Measurements from ENCODE around the gene ZNF700. TPM values are rescaled to one million over a fixed set of nuclear protein-coding genes. Genes with fewer than 3 reads are reported as not detected.
"Not testable (repeated sequence)": the region's sequence is repeated elsewhere in the genome, so short reads cannot be mapped to it uniquely, and the experiment has no call there.

ZNF700 gene
- total RNA-seq, 1 experiment from 2014 or later = 19.3 TPM

GRCh38 chr19:11925651-11926187, 812 bp downstream of the ZNF700 start:
- Histone ChIP-seq H3K4me3 (peak overlapping the region; percentile 99), H3K9me3 (peaks cover 45% of the 10 kb centered on the region), H3K36me3 (peaks cover 47% of the 10 kb centered on the region)
- not testable (repeated sequence) for H3K27me3 ChIP-seq, DNase-seq

- peaks cover 62% of the 10 kb centered on the region for H3K36me3 ChIP-seq
- no peaks in the 10 kb centered on the region for H3K27me3 ChIP-seq
- peaks cover 55% of the 10 kb centered on the region for H3K9me3 ChIP-seq
- no peak overlapping the region for H3K4me3 ChIP-seq
- DNase-seq = no peak
Measured at GRCh38 chr19:11927227-11927626, 2.3 kb downstream of the ZNF700 start.

- Histone ChIP-seq H3K27me3 (no peaks in the 10 kb centered on the region), H3K36me3 (peaks cover 91% of the 10 kb centered on the region), H3K4me3 (no peak overlapping the region), H3K9me3 (peaks cover 85% of the 10 kb centered on the region)
- no peak for DNase-seq
Measured at GRCh38 chr19:11931051-11931450, 6.1 kb downstream of the ZNF700 start.

- Histone ChIP-seq H3K9me3 (peaks cover 84% of the 10 kb centered on the region), H3K4me3 (no peak overlapping the region), H3K27me3 (no peaks in the 10 kb centered on the region), H3K36me3 (peaks cover 91% of the 10 kb centered on the region)
- DNase-seq = no peak
Measured at GRCh38 chr19:11931513-11931912, 6.6 kb downstream of the ZNF700 start.

- H3K27me3 ChIP-seq, DNase-seq, H3K4me3 ChIP-seq: not testable (repeated sequence)
- H3K36me3 ChIP-seq = peaks cover 90% of the 10 kb centered on the region
- peaks cover 89% of the 10 kb centered on the region for H3K9me3 ChIP-seq
Measured at GRCh38 chr19:11935829-11936228, 10.9 kb downstream of the ZNF700 start.

- not testable (repeated sequence) for DNase-seq, H3K27me3 ChIP-seq, H3K4me3 ChIP-seq
- H3K36me3 ChIP-seq = peaks cover 90% of the 10 kb centered on the region
- peaks cover 94% of the 10 kb centered on the region for H3K9me3 ChIP-seq
Measured at GRCh38 chr19:11938383-11938782, 13.5 kb downstream of the ZNF700 start.

GRCh38 chr19:11941361-11941887, 16.5 kb downstream of the ZNF700 start:
- not testable (repeated sequence) for H3K27me3 ChIP-seq, DNase-seq, H3K4me3 ChIP-seq
- Histone ChIP-seq H3K9me3 (peaks cover 99% of the 10 kb centered on the region), H3K36me3 (peaks cover 95% of the 10 kb centered on the region)

- Histone ChIP-seq H3K27me3 (no peaks in the 10 kb centered on the region), H3K4me3 (no peak overlapping the region), H3K9me3 (peaks cover 99% of the 10 kb centered on the region), H3K36me3 (peaks cover 95% of the 10 kb centered on the region)
- DNase-seq = no peak
Measured at GRCh38 chr19:11942008-11942842, 17.3 kb downstream of the ZNF700 start.

GRCh38 chr19:11942843-11943108, 17.9 kb downstream of the ZNF700 start:
- Histone ChIP-seq H3K9me3 (peaks cover 99% of the 10 kb centered on the region), H3K27me3 (no peaks in the 10 kb centered on the region)

GRCh38 chr19:11944656-11945055, 19.7 kb downstream of the ZNF700 start:
- Histone ChIP-seq H3K4me3 (no peak overlapping the region), H3K36me3 (peaks cover 99% of the 10 kb centered on the region), H3K9me3 (peaks cover 99% of the 10 kb centered on the region), H3K27me3 (no peaks in the 10 kb centered on the region)
- no peak for DNase-seq

More at GRCh38 chr19:11942843-11943108, 17.9 kb downstream of the ZNF700 start:
- H3K36me3 ChIP-seq = peaks cover 96% of the 10 kb centered on the region
- H3K4me3 ChIP-seq = no peak overlapping the region
- DNase-seq = no peak

GRCh38 chr19:11948646-11949045, 23.7 kb downstream of the ZNF700 start:
- Histone ChIP-seq H3K36me3 (peaks cover 99% of the 10 kb centered on the region), H3K4me3 (no peak overlapping the region), H3K27me3 (no peaks in the 10 kb centered on the region), H3K9me3 (peaks cover 96% of the 10 kb centered on the region)
- DNase-seq = no peak

- Histone ChIP-seq H3K4me3 (no peak overlapping the region), H3K36me3 (peaks cover 95% of the 10 kb centered on the region), H3K9me3 (peaks cover 92% of the 10 kb centered on the region), H3K27me3 (no peaks in the 10 kb centered on the region)
- no peak for DNase-seq
Measured at GRCh38 chr19:11949201-11949600, 24.3 kb downstream of the ZNF700 start.

GRCh38 chr19:11949614-11950080, 24.7 kb downstream of the ZNF700 start:
- peaks cover 90% of the 10 kb centered on the region for H3K9me3 ChIP-seq
- H3K27me3 ChIP-seq, H3K4me3 ChIP-seq, DNase-seq: not testable (repeated sequence)
- peaks cover 90% of the 10 kb centered on the region for H3K36me3 ChIP-seq

- no peak for DNase-seq
- Histone ChIP-seq H3K27me3 (no peaks in the 10 kb centered on the region), H3K9me3 (peaks cover 83% of the 10 kb centered on the region), H3K36me3 (peaks cover 84% of the 10 kb centered on the region), H3K4me3 (no peak overlapping the region)
Measured at GRCh38 chr19:11950312-11950711, 25.4 kb downstream of the ZNF700 start.

- Histone ChIP-seq H3K9me3 (peaks cover 27% of the 10 kb centered on the region), H3K36me3 (no peaks in the 10 kb centered on the region), H3K27me3 (no peaks in the 10 kb centered on the region; the same call in none of the 2 replicates), H3K4me3 (no peak overlapping the region)
- peak; percentile 36 for DNase-seq
Measured at GRCh38 chr19:11963566-11964355, 38.9 kb downstream of the ZNF700 start.

- Histone ChIP-seq H3K4me3 (no peak overlapping the region), H3K36me3 (no peaks in the 10 kb centered on the region), H3K9me3 (peaks cover 31% of the 10 kb centered on the region), H3K27me3 (no peaks in the 10 kb centered on the region; the same call in none of the 2 replicates)
- DNase-seq = no peak
Measured at GRCh38 chr19:11964496-11964857, 39.6 kb downstream of the ZNF700 start.
